Measurements from ENCODE around the gene RNH1.

Gene RNH1

GRCh38 chr11:551596-551995 is 44.6 kb upstream of the RNH1 start:
- H3K36me3 ChIP-seq (ENCODE audit: insufficient read depth, low read length), result no peaks in the 10 kb centered on the region
- no peak overlapping the region for H3K4me3 ChIP-seq (ENCODE audit: low read length, poor library complexity, severe bottlenecking)
- peaks cover 7% of the 10 kb centered on the region for H3K4me1 ChIP-seq (ENCODE audit: insufficient read depth, low read length, poor library complexity, severe bottlenecking)
- H3K79me2 ChIP-seq (ENCODE audit: insufficient read depth, low read length), result no peaks in the 10 kb centered on the region
- H3K27me3 ChIP-seq (ENCODE audit: insufficient read depth, low read length, poor library complexity, severe bottlenecking), result no peaks in the 10 kb centered on the region
- H3K9me3 ChIP-seq (ENCODE audit: insufficient read depth, low read depth, low read length), result no peaks in the 10 kb centered on the region
- no peaks in the 10 kb centered on the region for H3K9me2 ChIP-seq (replicated peaks; ENCODE audit: low read depth, low read length)
- H4K20me1 ChIP-seq (ENCODE audit: insufficient read depth, low read length, poor library complexity, severe bottlenecking), result no peaks in the 10 kb centered on the region
- H3K9ac ChIP-seq (ENCODE audit: low read depth, low read length, poor library complexity, severe bottlenecking), result no peak overlapping the region
- no peak overlapping the region for H2AFZ ChIP-seq (ENCODE audit: low read length)
- no peaks in the 10 kb centered on the region for H3F3A ChIP-seq (ENCODE audit: low read depth)
- TF ChIP-seq EZH2phosphoT487 (IDR thresholded peaks at IDR 0.05; ENCODE audit: borderline replicate concordance), result no peak
- TF ChIP-seq, protein P1, sequence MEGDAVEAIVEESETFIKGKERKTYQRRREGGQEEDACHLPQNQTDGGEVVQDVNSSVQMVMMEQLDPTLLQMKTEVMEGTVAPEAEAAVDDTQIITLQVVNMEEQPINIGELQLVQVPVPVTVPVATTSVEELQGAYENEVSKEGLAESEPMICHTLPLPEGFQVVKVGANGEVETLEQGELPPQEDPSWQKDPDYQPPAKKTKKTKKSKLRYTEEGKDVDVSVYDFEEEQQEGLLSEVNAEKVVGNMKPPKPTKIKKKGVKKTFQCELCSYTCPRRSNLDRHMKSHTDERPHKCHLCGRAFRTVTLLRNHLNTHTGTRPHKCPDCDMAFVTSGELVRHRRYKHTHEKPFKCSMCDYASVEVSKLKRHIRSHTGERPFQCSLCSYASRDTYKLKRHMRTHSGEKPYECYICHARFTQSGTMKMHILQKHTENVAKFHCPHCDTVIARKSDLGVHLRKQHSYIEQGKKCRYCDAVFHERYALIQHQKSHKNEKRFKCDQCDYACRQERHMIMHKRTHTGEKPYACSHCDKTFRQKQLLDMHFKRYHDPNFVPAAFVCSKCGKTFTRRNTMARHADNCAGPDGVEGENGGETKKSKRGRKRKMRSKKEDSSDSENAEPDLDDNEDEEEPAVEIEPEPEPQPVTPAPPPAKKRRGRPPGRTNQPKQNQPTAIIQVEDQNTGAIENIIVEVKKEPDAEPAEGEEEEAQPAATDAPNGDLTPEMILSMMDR (conservative IDR thresholded peaks at IDR 0.05; ENCODE audit: low read length), result no peak
- H3K4me2 ChIP-seq (ENCODE audit: low read depth, low read length, poor library complexity, severe bottlenecking), result no peak overlapping the region

DNA sequence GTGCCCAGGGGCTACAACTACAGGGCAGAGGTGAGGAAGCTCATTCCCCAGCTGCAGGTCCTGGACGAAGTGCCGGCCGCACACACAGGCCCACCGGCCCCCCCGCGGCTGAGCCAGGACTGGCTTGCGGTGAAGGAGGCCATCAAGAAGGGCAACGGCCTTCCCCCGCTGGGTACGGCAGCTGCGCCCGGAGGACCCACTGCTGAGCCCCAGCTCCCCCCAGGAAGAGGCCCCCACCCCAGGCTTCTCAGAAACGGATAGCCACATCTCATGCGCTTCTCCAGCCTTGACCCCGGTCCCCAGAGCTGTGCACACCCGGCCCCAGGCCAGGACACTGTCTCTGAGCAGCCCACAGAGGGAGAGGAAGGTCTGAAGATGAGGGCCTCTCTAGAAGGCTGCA is 44.1 kb upstream of the RNH1 start:
- H3K36me3 ChIP-seq (ENCODE audit: insufficient read depth, low read length), result no peaks in the 10 kb centered on the region
- no peaks in the 10 kb centered on the region for H3F3A ChIP-seq (ENCODE audit: low read depth)
- H3K4me3 ChIP-seq (ENCODE audit: low read length, poor library complexity, severe bottlenecking), result no peak overlapping the region
- no peak for TF ChIP-seq EZH2phosphoT487 (IDR thresholded peaks at IDR 0.05; ENCODE audit: borderline replicate concordance)
- TF ChIP-seq, protein P1 (conservative IDR thresholded peaks at IDR 0.05; ENCODE audit: low read length), result no peak
- no peaks in the 10 kb centered on the region for H4K20me1 ChIP-seq (ENCODE audit: insufficient read depth, low read length, poor library complexity, severe bottlenecking)
- no peak overlapping the region for H3K4me2 ChIP-seq (ENCODE audit: low read depth, low read length, poor library complexity, severe bottlenecking)
- H2AFZ ChIP-seq (ENCODE audit: low read length), result no peak overlapping the region
- no peaks in the 10 kb centered on the region for H3K79me2 ChIP-seq (ENCODE audit: insufficient read depth, low read length)
- H3K9ac ChIP-seq (ENCODE audit: low read depth, low read length, poor library complexity, severe bottlenecking), result no peak overlapping the region
- H3K9me2 ChIP-seq (replicated peaks; ENCODE audit: low read depth, low read length), result no peaks in the 10 kb centered on the region
- H3K4me1 ChIP-seq (ENCODE audit: insufficient read depth, low read length, poor library complexity, severe bottlenecking), result peaks cover 7% of the 10 kb centered on the region
- H3K27me3 ChIP-seq (ENCODE audit: insufficient read depth, low read length, poor library complexity, severe bottlenecking), result no peaks in the 10 kb centered on the region
- no peaks in the 10 kb centered on the region for H3K9me3 ChIP-seq (ENCODE audit: insufficient read depth, low read depth, low read length)

GRCh38 chr11:550746-551085 is 43.7 kb upstream of the RNH1 start:
- Histone ChIP-seq H4K20me1 (ENCODE audit: insufficient read depth, low read length, poor library complexity, severe bottlenecking) (no peaks in the 10 kb centered on the region), H3K9me2 (replicated peaks; ENCODE audit: low read depth, low read length) (no peaks in the 10 kb centered on the region), H3K4me1 (ENCODE audit: insufficient read depth, low read length, poor library complexity, severe bottlenecking) (peaks cover 7% of the 10 kb centered on the region), H3K4me2 (ENCODE audit: low read depth, low read length, poor library complexity, severe bottlenecking) (no peak overlapping the region), H3F3A (ENCODE audit: low read depth) (no peaks in the 10 kb centered on the region), H3K27me3 (ENCODE audit: insufficient read depth, low read length, poor library complexity, severe bottlenecking) (no peaks in the 10 kb centered on the region), H3K9ac (ENCODE audit: low read depth, low read length, poor library complexity, severe bottlenecking) (no peak overlapping the region), H3K9me3 (ENCODE audit: insufficient read depth, low read depth, low read length) (no peaks in the 10 kb centered on the region), H3K4me3 (ENCODE audit: low read length, poor library complexity, severe bottlenecking) (no peak overlapping the region), H3K36me3 (ENCODE audit: insufficient read depth, low read length) (no peaks in the 10 kb centered on the region), H2AFZ (ENCODE audit: low read length) (no peak overlapping the region), H3K79me2 (ENCODE audit: insufficient read depth, low read length) (no peaks in the 10 kb centered on the region)
- TF ChIP-seq, protein P1 (conservative IDR thresholded peaks at IDR 0.05; ENCODE audit: low read length), result no peak
- TF ChIP-seq EZH2phosphoT487 (IDR thresholded peaks at IDR 0.05; ENCODE audit: borderline replicate concordance), result no peak
